Putamen (tissue), 1 donor: ENCODE data around the gene TNKS1BP1.
"Not testable (repeated sequence)": the region's sequence is repeated elsewhere in the genome, so short reads cannot be mapped to it uniquely, and the experiment has no call there.

Source experiments
- DNase-seq: peaks from one replicate; pipeline ENCODE4 v3.0.0-alpha.2; 2016; ENCODE audit warnings: low spot score

The TNKS1BP1 gene

DNA sequence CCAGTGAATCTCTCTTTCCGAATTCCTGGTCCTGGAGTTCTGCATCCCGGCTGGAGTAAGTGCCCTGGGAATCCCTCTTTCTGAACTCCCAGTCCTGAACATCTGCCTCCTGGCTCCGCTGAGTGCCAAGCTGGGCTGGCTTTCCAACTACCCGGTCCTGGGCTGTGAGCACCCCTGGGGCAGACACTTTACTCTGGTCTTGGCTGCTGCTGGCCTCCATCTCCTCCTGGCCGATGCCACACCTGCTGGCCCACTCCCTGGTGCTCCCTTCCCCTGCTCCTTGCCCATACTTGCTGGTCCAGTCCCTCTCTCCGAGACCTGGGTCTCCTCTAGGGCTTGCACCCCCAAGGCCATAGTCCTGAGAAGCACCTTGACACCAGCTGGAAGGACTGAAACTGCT lies 14.7 kb downstream of the TNKS1BP1 start:
- no peak for DNase-seq

DNA sequence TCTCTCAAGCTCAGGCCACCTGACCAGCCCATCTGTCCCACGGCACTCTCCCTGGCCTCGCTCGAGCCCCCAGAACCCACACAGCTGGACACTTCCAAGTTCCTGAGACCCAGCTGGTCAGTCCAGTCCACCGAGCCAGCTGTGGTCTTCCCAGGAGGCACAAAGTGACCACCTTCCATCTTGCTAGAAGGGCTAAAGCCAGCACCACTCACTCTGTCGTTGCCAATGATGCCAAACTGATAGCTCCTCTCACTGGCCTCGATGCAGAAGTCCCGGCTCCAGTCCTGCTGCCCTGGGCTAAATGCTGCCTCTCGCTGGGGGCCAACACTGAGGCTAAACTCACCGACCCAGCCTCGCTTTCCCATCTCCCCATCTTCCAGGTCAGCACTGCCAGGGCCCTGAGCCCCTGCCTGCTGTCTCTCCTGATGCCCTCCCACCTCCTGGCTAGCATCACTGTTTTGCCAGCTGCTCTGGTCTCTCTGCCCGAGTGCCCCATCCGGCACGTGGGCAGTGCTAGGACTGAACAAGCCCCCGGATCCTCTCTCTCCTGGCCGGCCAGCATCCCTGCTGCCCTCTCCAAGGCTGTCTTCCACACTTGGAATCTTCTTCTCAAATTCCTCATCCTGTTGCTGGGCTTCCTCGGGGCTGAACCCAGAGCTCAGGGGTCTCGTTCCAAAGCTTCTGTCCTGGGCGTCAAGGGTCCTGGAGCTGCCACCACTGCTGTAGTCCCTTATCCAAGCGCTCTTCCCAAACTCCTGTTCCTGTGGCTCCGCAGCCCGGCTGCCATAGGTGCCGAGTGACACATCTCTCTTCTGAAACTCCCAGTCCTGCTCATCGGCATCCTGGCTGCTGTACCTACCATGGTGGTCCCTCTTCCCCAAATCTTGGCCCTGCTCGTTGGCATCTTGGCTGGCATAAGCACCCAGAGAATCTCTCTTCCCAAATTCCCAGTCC lies 15.4 kb downstream of the TNKS1BP1 start:
- no peak for DNase-seq

DNA sequence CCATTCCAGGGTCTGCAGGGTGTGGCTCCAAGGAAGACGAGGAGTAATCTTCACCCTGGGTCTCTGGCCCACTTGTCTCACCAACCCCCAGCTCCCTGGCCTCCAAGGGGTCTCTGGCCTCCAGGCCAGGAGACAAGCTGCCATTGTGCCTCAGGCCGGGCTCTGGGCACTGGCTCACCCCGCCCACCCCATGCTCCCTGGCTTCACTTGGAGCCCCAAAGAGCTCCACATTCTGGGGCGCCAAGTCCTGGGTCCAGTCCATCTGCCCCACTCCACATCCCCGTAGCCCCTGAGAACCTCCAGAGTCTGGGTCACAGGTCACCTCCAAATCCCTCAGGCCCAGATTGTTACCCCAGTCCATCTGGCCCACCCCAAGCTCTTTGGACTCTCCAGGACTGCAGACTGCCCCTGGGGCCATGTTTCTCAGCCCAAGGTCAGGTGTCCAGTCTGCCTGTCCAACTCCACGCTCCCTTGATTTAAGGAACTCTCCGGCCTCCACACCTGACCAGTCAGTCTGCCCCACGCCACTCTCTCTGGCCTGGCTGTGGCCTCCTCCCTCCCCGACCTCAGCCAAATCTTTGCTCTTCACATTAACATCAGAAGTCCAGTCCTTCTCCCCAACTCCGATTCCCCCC lies 16.2 kb downstream of the TNKS1BP1 start:
- DNase-seq: no peak

DNA sequence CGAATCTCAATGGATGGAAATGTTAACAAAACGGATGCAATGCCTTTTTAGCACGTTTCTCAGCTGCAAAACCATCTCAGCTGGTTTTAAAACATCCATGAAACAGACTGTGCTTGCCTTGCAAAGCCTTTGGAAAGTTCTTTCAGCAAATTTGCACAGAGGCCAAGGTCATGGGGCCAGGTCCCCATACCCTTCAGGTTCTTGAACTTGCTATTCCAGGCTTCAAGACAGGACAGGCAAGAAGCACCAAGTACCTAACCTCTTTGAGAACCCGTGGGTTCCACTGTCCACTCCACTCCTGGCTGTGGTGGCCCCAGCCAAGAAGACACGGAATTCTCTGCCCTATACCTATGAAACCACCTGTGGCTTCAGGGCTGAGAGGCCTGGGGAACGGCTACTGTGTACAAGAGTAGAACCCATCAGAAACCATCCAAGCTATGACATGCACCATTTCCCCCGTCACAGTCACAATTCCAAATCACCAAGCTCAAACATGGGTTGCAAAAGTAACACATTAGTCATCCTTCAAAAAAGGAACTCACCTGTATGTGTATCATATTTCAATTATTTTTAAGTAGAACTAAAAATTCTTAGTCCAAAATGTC lies 17.0 kb downstream of the TNKS1BP1 start:
- DNase-seq: no peak

DNA sequence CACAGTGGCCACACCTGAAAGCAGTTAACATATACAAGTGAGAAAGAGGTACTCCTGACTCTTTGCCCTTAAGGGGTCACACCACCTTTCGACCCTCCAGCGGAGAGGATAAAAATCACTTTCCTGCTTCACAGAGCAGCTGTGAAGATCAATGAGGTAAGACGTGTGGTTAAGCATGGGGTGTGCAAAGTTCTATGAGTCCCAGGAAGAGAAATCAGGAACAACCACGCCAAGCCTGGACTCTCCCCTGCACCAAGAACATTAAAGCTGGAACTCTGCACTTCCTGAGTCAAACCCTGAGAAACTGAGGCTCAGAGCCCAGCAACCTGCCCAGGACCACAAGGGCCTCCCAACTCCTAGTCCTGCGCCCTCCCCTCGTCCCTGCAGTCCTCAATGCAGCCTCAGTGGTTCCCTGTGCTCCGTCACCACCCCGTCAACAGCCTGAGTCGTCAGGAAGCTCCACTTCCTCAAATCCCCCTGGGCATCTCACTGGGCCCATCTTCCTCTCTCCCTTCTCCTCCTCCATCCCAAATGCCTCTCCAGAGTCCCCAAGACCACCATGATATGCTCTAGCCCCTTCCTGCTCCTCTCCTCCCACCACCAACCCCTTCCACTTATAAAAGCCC lies 17.7 kb downstream of the TNKS1BP1 start:
- DNase-seq: no peak

DNA sequence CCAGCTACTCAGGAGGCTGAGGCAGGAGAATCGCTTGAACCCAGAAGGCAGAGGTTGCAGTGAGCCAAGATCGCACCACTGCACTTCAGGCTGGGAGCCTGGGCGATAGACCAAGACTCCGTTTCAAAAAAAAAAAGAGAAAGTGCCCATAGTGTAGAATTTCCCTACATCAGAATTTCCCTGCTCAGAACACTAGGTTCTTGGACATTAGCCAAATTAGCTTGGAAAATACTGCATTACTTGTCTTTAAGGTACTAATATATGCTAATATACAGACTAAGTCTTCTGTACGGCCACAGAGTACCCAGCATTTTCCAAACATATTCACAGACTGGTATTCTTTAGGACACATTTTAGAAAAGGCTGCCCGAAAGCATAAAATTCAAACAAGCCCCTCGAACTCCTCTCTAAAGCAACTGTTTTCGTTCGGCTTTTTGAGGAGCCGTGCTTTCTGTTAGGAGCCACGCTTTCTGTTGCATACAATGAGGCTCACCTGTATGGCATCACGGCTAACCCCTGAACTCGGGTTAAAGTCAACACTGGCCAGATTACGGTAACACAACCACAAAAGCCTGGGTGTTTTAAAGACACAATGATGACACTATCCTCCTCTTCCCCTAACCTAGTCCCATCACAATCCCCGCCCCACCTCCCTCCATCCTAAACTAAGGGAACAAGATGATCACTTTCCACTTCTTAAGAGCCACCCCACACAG lies 18.4 kb downstream of the TNKS1BP1 start:
- no peak for DNase-seq

DNA sequence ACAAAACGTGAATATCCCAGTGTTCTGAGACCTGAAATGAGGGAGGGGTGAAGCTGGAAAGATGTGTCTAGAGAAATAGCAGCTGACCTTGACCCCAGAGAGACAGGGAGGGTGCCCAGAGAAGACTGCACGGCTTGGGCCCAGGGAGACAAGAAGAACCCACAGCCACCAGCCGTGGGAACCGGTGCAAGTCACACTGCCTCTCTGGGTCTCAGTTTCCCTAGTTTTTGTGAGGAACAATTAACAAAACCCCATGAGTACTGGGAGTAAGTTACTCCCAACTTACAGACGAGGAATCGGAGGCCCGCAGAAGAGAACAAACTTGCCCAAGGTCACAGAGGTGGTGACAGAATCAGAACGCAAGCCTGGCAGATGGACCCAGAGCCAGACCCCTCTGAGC lies 19.2 kb downstream of the TNKS1BP1 start:
- no peak for DNase-seq

DNA sequence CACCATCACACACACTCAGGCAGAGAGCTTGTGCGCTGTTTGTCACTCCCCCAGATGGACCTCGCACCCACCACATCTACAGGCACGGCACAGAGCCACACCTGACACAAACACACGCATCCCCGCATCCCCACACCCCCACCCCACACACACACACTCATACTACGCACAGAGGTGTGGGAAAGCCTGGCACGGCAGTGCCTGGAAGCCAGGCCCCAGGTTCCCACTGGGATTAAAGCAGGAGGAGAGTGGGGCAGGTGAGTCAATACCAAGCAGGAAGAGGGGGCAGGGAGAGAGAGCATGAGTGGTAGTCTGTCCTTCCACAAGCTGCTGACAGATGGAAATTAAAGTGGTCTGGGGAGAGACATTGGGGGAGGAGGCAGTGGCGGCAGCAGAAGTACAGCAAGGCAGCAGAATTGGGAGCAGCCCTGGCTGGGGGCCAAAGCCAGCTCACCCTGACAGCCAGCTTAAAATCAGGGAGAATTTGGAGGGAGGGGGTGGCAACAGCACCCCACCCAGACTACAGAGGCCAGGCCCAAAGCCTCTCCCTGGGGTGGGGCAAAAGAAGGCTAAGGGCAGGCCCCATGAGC lies 20.7 kb downstream of the TNKS1BP1 start:
- DNase-seq: no peak

DNA sequence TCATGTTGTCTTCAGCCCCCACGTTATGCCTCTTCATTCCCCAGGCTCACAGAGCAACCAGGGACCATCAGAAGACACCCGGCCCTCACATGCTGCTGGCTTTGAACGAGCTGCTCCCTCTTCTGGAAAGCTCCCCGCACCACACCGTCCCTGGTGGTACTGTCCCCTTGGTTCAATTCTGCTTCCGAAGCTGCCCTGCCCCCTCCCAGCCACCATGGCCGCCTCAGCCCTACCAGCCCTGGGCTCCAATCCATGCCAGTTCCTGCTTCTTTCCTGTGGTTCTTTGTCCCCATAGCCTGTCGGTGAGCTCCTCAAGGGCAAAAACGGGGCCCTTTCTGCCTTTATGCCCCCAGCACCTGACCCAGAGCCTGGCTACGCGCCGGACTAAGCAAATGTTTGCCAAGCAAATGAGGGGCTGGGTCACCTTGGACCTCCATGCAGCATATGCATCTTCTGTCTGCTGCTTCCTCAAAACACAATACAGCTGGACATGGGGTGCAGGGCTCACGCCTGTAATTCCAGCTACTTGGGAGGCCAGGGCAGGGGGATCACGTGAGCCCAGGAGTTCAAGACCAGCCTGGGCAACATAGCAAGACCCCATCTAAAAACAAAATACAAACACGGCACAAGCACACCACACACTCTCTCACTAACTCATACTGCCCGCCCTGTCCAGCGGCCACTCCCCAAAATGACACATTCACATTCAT lies 21.3 kb downstream of the TNKS1BP1 start:
- DNase-seq: no peak

DNA sequence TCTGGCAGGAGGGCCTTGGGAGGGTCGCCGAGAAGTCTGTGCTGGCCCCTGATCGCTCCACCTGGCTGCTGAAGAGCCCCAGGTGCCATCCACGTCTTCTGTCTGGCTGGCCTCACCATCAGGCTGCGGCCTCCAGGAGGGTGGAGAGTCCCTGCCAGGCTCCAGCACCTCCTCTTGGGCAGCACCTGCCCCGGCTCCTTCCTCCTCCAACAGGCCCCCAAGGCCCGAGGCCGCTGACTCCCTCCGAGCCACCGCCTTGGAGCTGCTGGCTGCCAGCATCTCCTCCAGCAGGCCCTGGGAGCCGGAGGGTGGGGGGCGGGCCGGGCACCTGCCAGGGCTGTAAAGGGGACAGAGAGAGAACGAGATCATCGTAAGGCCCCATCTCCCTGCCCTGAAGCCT lies 22.3 kb downstream of the TNKS1BP1 start:
- no peak for DNase-seq

DNA sequence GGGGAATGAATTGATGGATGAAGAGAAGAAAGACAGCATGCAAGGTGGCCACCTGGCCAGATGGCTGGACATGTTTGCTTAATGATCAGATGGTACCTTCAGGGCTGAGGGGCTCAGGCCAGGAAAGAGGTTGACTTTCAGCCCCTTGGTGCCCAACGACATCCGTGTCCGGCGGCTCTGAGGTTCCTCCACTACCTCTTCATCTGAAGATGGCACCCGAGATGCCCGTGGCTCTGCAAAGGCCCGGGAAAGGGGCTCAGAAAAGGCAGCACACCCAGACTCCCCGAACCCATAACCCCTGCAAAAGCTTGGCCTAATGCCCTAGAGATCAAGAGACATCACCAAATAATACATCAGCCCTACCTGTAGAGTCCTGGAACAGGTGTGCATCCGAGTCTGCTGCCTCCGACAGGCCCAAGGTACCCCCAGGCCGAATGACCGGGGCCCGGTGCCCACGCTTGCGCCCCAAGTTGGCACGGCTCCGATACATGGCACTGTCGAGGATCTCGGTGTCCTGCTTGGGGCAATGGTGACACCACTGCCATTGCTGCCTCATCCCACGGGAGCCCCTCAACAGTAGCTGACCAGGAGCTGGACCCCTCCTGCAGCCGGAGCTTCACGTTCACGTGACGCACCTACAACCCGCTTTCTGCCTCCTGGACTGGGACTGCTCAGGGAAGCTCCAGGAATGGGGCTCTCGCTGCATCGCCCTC lies 22.9 kb downstream of the TNKS1BP1 start:
- no peak for DNase-seq

DNA sequence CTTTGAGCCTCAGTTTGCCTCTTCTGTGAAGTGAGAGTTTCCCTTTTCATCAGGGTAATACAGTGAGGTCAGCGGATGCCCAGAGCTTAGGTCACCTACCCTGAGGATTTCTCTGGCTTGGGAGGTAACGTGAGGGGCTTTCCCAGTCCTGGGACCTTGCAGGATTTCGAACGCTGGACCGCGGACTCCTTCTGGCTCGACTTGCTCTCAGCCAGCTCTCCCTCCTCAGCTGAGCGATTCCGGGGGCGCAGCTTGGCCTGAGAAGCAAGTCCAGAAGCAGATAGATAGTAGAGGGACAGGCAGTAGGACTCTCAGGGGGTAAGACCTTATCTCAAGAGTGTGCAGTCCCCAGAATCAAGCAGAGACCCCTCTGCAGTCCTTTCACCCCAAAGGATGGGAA lies 24.0 kb downstream of the TNKS1BP1 start:
- no peak for DNase-seq

DNA sequence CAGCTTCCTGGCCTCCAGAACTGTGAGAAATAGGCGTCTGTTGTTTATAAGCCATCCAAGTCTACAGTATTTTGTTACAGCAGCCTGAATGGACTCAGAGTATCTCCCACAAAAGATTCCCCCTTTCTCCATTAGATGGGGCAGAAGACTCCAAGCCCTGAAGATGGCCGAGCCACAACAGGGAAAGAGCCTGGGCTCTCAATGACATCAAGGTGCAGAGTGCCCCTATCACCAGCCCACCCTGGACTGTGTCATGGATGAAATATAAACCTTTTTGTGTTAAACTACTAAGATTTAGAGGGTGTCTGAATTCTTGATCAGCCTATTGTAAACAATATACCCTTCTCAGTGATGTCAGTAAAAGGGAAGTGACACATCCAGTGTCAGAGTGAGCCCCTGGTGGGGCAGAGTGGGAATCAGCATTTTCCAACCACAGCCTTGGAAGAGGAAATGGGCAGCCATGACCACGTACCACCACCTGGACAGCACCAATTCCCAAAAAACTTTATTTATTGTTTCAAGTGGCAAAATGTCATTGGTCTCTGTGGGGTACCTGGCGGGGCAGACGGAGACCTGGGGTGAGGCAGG lies 25.5 kb downstream of the TNKS1BP1 start:
- DNase-seq: no peak

DNA sequence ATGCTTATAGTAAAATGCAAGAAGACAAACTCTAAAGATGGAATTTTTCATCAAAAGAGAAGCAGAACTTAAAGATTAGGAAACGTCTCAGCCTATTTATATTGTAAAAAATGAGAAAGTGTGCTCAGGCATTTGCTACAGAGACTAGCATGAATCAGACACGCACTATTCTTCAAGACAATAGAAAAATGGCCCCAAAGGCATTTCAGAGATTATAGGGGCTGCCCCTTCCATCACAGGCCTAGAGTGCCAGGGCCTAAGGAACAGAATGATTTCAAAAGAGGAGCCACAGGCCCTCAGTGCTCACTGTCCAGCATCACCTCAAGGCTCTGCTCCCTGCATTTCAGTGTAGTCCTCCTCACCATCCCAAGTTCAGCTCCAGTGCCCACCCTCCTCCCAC lies 27.5 kb downstream of the TNKS1BP1 start:
- DNase-seq: no peak

DNA sequence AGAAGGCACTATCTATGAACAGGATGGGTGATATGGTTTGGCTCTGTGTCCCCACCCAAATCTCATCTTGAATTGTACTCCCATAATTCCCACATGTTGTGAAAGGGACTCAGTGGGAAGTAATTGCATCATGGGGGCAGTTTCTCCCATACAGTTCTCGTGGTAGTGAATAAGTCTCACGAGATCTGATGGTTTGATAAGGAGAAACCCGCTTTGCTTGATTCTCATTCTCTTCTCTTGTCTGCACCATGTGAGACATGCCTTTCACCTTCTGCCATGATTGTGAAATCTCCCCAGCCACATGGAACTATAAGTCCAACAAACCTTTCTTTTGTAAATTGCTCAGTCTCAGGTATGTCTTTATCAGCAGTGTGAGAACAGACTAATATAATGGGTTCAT lies 28.5 kb downstream of the TNKS1BP1 start:
- not testable (repeated sequence) for DNase-seq

DNA sequence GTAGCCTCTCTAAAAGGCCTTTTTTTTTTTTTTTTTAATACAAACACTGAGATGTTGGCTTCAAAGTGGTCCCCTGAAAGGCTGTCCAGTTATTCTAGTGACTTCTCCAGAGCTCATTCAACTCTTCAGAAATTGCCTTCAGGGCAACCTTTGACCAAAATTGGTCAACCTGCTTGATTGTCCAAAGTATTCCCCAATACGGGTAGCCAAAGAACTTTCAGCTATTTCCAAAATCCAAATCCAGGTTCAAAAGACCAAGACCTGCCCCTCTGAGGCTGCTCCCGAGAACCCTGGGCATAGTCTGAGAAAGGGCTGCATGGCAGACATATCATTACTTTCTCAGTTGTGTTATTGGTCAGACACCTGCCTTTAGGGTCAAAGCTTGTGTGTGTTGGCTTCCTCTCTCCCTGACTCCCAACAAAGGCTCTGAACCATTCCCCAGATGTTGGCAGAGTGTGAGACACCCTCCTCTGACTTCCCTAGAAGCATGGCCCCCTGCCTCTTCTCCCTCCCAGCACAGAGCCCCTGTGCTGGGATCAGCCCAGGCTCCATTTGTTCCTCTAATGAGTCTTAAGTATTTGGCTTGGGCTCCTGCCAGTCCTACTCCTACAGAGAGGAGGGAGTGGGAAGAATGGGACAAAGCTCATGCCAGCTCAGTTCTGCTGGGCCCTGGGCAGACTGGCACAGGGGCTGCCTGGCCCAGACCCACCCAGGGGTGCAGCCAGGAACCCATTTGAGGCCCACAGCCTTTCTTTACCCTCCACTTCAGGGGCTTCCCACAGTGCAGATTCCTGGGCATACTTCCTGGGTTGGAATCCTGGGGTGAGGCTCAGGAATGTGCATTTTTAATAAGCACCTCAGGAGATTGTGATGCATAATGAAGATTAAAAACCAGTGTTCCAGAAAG lies 30.3 kb downstream of the TNKS1BP1 start:
- peak; percentile 20 for DNase-seq

DNA sequence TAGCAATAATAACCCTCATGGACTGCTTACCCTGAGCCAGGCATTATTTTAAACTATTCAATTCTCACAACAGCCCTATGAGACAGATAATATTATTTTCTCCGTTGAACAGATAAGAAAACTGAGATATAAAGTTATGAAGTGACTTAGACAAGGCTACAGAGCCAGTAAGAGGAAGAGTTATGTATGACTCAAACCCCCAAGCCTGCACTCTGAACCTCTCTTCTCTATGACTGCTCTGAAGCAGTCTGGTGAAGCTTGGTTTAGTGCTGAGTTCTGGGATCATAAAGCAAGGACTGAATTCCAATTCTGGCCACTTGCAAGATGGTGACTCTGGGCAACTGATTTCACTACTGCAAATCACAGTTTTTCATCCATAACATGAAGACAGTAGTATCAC lies 34.5 kb downstream of the TNKS1BP1 start:
- DNase-seq: no peak

DNA sequence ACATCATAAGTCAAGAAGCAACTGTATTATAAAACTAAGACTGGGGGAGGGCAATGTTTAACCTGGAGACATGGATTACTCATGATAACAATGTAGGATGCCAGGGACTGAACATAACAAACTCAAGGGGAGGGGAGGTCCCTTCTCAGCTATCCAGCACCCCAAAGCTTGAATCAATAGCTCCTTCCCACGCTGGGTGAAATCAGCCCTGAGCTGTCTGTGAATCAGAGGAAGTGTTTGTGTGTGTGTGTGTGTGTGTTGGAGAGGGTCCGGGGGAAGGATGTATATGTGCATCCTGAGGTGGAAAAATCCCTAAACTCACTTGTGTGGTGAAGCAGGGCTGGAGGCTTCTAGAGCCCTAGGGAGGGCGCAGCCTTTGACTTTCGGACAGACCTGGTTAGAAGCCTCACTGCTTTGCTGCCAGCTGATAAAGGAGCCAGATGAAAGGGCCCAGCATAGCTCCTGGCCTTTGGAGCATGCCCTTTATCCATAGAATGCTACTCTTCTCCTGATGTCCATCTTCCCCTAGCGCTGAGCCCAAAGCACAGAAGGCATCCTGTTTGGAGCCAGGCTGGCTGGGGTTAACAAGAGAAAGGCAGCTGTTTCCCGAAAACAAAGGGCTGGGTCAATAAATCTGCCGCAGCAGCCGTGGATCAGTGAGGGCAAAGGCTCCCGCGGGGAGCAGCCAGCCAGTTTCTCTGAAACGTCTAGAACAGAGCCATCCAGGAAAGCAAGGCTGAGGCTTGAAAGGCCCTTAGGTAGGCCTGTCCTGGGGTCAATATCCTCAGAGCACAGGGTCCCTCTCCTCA lies 35.8 kb downstream of the TNKS1BP1 start:
- no peak for DNase-seq
